Stomach (tissue), 9 donors: ENCODE data around the gene COL1A2. TPM values are rescaled to one million over a fixed set of nuclear protein-coding genes. Genes with fewer than 3 reads are reported as not detected.

ENCODE experiments used
- DNase-seq, 2 donors: peaks; one replicate each; pipeline versions ENCODE4 v3.0.0 to v3.0.0-alpha.2; 2013 to 2019
- H3K27ac ChIP-seq, 5 donors: fragments of 200-600 bp in 4 of 5; sonication (generic) in 4 of 5; one replicate each; pipeline ENCODE4 v1.5.1; 2013 to 2019; ENCODE audit warnings: mild to moderate bottlenecking in 1 of 5, moderate library complexity in 1 of 5
- H3K27me3 ChIP-seq, 3 donors: fragments of 200-600 bp; sonication (generic); one replicate each; pipeline ENCODE4 v1.5.1; 2017 to 2019; ENCODE audit warnings: mixed run types in 1 of 3
- H3K36me3 ChIP-seq, 4 donors: fragments of 200-600 bp; sonication (generic); 1 replicate in 3 of 4; 2 replicates in 1 of 4; pipeline ENCODE4 v1.5.1; 2016 to 2019
- H3K4me1 ChIP-seq, 4 donors: fragments of 200-600 bp; sonication (generic); one replicate each; pipeline ENCODE4 v1.5.1; 2016 to 2019
- H3K4me3 ChIP-seq, 4 donors: fragments of 200-600 bp; sonication (generic) in 3 of 4; one replicate each; pipeline ENCODE4 v1.5.1; 2016 to 2019; ENCODE audit warnings: mild to moderate bottlenecking in 1 of 4
- H3K9me3 ChIP-seq, 4 donors: fragments of 200-600 bp; sonication (generic); one replicate each; pipeline ENCODE4 v1.5.1; 2016 to 2019
- EP300 ChIP-seq: sonication (generic); formaldehyde crosslinking; IDR thresholded peaks from one replicate; pipeline ENCODE4 v1.6.1; 2017; ENCODE audit warnings: antibody characterized with exemption
- POLR2A ChIP-seq, 4 donors: fragments of 450-650 bp; IDR thresholded peaks; one replicate each; pipeline ENCODE4 v1.6.1; 2016; ENCODE audit warnings: antibody characterized with exemption in 4 of 4, control low read depth in 2 of 4, mild to moderate bottlenecking in 1 of 4, moderate library complexity in 1 of 4
- POLR2AphosphoS5 ChIP-seq, 3 donors: sonication (generic); formaldehyde crosslinking; IDR thresholded peaks; one replicate each; pipeline ENCODE4 v1.6.1; 2016; ENCODE audit warnings: antibody characterized with exemption in 3 of 3
- WGBS, 5 donors: extraction: QIAGEN DNeasy Blood & Tissue Kit in 3 of 5; methylation state at CpG; one replicate each; pipeline versions ENCODE4 v1.1.5 to v1.1.7; 2013 to 2018; 5-methylcytosine and 5-hydroxymethylcytosine counted together
- intact Hi-C: fragments of 100-400 bp; cut with DNase I; formaldehyde crosslinking; loops from one replicate; pipeline ENCODE4 v1.15.1; 2023; ENCODE audit warnings: low total_unique reads
- polyA plus RNA-seq, 3 donors: library from polyadenylated mRNA; stranded (reverse); fragments of 200-250 nt; gene quantifications; one replicate each; pipeline ENCODE4 v1.2.3, GENCODE V29; 2013
- total RNA-seq, 5 donors: library from RNA; depleted of rRNA; stranded (reverse); fragments of >200 nt; gene quantifications; one replicate each; pipeline versions ENCODE4 v1.1.0 to v1.2.3, GENCODE V29; 2014 to 2016
- TF ChIP-seq, protein P1 (sequence below), 7 experiments: fragments of 450-650 bp in 4 of 7; fragments of 200-600 bp in 3 of 7; sonication (generic) in 3 of 7; IDR thresholded peaks; one replicate each; pipeline ENCODE4 v1.5.1; 2016 to 2019; ENCODE audit warnings: antibody characterized with exemption in 7 of 7, control low read depth in 2 of 7, mild to moderate bottlenecking in 1 of 7
- donor health status: healthy with polysubstance abuse.
- donor health status: Bipolar disorder and iron deficiency.
- donor health status: healthy.

Gene COL1A2
- total and polyA plus RNA-seq, 8 donors = 30.9 to 3,975 (median 82.5) TPM

DNA sequence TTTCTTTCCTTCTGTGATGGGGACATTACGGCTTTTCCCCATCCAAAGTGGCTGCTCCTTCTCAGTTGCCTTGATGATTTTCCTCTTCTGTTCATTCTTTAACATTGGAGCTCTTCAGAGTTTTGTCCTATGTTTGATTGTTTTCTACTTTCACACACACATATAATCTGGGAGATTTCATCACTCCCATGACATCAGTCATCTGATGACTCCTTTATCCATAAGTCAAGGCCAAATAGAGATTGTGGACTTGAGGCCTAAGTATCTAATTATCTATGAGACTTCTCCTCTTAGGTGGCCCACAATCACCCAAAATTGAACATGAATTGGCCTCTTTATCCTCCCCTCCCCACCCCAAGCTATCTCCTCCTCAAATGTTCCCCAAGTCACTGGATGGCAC, 5.3 kb upstream of the COL1A2 start:
- no peak overlapping the region for H3K4me3 ChIP-seq
- intact Hi-C loops = no loop called here
- peak overlapping the region in 1 of 5 donors; percentile 34 for H3K27ac ChIP-seq
- TF ChIP-seq, protein P1, sequence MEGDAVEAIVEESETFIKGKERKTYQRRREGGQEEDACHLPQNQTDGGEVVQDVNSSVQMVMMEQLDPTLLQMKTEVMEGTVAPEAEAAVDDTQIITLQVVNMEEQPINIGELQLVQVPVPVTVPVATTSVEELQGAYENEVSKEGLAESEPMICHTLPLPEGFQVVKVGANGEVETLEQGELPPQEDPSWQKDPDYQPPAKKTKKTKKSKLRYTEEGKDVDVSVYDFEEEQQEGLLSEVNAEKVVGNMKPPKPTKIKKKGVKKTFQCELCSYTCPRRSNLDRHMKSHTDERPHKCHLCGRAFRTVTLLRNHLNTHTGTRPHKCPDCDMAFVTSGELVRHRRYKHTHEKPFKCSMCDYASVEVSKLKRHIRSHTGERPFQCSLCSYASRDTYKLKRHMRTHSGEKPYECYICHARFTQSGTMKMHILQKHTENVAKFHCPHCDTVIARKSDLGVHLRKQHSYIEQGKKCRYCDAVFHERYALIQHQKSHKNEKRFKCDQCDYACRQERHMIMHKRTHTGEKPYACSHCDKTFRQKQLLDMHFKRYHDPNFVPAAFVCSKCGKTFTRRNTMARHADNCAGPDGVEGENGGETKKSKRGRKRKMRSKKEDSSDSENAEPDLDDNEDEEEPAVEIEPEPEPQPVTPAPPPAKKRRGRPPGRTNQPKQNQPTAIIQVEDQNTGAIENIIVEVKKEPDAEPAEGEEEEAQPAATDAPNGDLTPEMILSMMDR (IDR thresholded peaks at IDR 0.05) = no peak
- no peak for TF ChIP-seq POLR2AphosphoS5 (IDR thresholded peaks at IDR 0.05)
- TF ChIP-seq EP300 = no peak
- no peak for TF ChIP-seq POLR2A (IDR thresholded peaks at IDR 0.05)
- H3K27me3 ChIP-seq = peaks cover 0 to 8% (median 6%) of the 10 kb centered on the region in 3 donors
- H3K36me3 ChIP-seq = no peaks in the 10 kb centered on the region
- peaks cover 0 to 33% (median 14%) of the 10 kb centered on the region in 4 donors for H3K4me1 ChIP-seq
- H3K9me3 ChIP-seq = no peaks in the 10 kb centered on the region
- WGBS, 5 donors = 85 to 100% (median 90%) methylated on average over 1 of the region's 1 CpG
- DNase-seq = no peak

DNA sequence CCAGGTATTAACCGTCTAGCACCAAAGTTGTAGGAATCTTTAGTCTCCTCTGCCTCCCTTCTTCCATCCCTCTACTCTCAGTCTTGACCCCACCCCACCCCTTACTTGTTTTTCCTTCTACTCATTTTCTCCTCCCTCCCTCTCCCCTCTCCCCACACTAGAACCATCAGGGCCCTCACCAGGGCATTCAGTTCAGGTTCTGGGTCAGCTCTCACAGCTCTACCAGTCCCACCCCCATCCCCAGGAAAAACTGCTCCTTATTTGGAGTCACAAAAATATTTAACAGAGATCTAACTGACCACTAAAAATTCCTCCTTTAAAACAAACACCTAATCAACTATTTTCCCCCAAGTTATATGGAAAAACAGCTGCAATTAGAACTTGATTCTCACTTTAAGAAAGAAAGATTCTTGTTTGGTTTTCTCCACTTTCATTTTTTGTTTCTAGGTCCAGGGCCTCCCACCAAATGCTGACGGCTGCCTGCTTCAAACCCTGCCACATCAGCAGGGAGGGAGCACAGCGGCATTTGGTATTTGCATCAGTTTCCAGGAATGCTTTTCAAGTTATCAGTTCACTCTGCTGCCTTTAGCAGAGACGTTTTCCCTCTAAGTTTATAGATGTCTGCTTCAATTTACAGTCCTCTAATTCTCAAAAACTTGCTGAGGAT, 2.8 kb upstream of the COL1A2 start:
- H3K4me3 ChIP-seq = no peak overlapping the region
- H3K36me3 ChIP-seq = no peaks in the 10 kb centered on the region
- WGBS, 5 donors = 24 to 39% (median 28%) methylated on average over 4 of the region's 4 CpGs
- peaks cover 0 to 18% (median 11%) of the 10 kb centered on the region in 3 donors for H3K27me3 ChIP-seq
- peak overlapping the region; percentile 45 to 89 (median 86) for H3K27ac ChIP-seq
- no peaks in the 10 kb centered on the region for H3K9me3 ChIP-seq
- DNase-seq = peak in 1 of 2 donors; percentile 86
- H3K4me1 ChIP-seq = peaks cover 0 to 42% (median 22%) of the 10 kb centered on the region in 4 donors
- TF ChIP-seq POLR2AphosphoS5 (IDR thresholded peaks at IDR 0.05) (peak in 2 of 3 donors; percentile 17 to 38), EP300 (no peak)
- intact Hi-C loops = no loop called here

DNA sequence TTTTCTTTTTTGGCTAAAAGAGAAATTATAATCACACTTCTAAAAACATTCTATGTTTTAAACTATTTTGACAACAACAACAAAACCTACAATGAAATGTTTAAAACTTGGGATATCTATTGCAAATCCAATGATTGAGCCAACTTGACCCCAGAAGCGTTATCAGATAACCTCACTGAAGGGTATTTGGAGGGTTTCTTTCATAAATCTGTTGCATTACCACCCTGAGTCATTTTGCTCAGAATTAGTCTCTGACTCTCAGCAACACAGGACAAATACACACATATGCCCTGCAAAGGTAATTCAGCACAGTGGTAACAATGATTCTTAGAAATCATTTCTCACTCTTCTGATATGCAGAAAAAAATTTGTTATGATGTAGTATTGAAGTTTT, 2.3 kb upstream of the COL1A2 start:
- TF ChIP-seq, protein P1 (IDR thresholded peaks at IDR 0.05) = no peak
- TF ChIP-seq POLR2A (IDR thresholded peaks at IDR 0.05) (no peak), POLR2AphosphoS5 (IDR thresholded peaks at IDR 0.05) (no peak), EP300 (no peak)
- Histone ChIP-seq H3K4me1 (peaks cover 0 to 42% (median 22%) of the 10 kb centered on the region in 4 donors), H3K27ac (peak overlapping the region in 4 of 5 donors; percentile 48 to 89 (median 87)), H3K9me3 (no peaks in the 10 kb centered on the region), H3K27me3 (peaks cover 0 to 18% (median 11%) of the 10 kb centered on the region in 3 donors), H3K36me3 (no peaks in the 10 kb centered on the region), H3K4me3 (no peak overlapping the region)
- intact Hi-C loops = no loop called here
- no peak for DNase-seq
- WGBS, 5 donors = 35 to 51% (median 39%) methylated on average over 1 of the region's 1 CpG

DNA sequence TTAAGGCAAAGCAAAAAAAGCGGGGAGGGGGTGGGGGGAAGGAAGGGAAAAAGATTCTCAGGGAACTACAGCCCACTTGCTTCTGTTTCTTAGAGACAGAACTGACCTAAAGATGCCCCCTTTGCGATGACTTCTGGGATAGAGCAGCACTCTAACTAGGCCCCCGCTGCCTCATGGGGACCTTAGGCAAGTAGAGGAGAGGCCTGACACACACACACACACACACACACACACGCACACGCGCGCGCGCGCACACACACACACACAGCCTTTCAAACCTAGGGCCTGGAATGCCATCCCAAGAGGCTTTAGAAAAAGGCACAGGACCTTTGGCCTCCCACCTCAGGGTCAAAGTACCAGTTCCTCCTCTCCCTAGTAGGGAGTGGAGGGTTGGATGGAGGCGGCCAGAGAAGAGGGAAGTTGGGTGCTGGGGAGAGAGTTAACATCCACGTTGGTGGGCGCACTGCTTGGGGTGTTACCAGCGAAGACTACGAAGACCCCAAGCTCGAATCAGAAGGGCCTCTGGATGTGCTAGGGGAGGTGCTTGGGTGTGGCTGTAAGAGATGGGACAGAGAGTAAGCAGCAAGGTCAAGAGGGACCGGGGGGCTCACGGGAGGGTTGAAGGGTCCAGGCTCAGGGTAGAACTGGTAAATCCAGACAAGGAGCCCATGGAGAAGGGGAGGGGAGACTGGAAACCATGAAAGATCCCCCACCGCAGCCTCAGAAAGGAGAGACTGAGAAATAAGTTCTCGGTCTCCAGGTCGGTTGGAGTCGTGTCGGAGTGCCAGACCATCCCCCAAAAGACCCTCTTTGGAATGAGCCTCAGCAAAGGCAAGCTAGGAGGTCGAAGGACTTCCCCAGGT, 1.2 kb upstream of the COL1A2 start:
- Histone ChIP-seq H3K27me3 (peaks cover 0 to 18% (median 11%) of the 10 kb centered on the region in 3 donors), H3K4me3 (peak overlapping the region in 3 of 4 donors; percentile 43 to 51 (median 50)), H3K36me3 (no peaks in the 10 kb centered on the region), H3K27ac (peak overlapping the region; percentile 26 to 89 (median 86)), H3K4me1 (peaks cover 0 to 42% (median 22%) of the 10 kb centered on the region in 4 donors), H3K9me3 (no peaks in the 10 kb centered on the region)
- 46 to 70% (median 59%) methylated on average over 24 of the region's 24 CpGs for WGBS, 5 donors
- no peak for TF ChIP-seq EP300
- no peak for TF ChIP-seq POLR2A (IDR thresholded peaks at IDR 0.05)
- TF ChIP-seq, protein P1 (IDR thresholded peaks at IDR 0.05) = no peak
- no peak for TF ChIP-seq POLR2AphosphoS5 (IDR thresholded peaks at IDR 0.05)
- DNase-seq = peak in 1 of 2 donors; percentile 88
- intact Hi-C loops = no loop called here
